ENCODE measurements around the gene ME2. TPM values are rescaled to one million over a fixed set of nuclear protein-coding genes. Genes with fewer than 3 reads are reported as not detected.

ME2 gene
- total RNA-seq, 1 experiment from 2014 or later, result 15.7 TPM

GRCh38 chr18:50839996-50840395, 38.9 kb upstream of the ME2 start:
- Mint-ChIP-seq H3K27me3 (ENCODE audit: insufficient read depth, unreplicated experiment) (no peaks in the 10 kb centered on the region), H3K4me1 (ENCODE audit: low read depth, unreplicated experiment) (peaks cover 6% of the 10 kb centered on the region), H3K27ac (ENCODE audit: unreplicated experiment) (no peak overlapping the region), H3K9me3 (ENCODE audit: unreplicated experiment) (no peaks in the 10 kb centered on the region), H3K36me3 (ENCODE audit: insufficient read depth, unreplicated experiment) (no peaks in the 10 kb centered on the region), H3K4me3 (ENCODE audit: unreplicated experiment) (no peak overlapping the region)
- Histone ChIP-seq H3K9me3 (no peaks in the 10 kb centered on the region), H3K4me1 (no peaks in the 10 kb centered on the region), H3K36me3 (ENCODE audit: control insufficient read depth, insufficient read depth, low read length) (no peaks in the 10 kb centered on the region), H3K27me3 (replicated peaks; ENCODE audit: control insufficient read depth, insufficient read depth, low read length) (no peaks in the 10 kb centered on the region), H3K4me3 (ENCODE audit: low read depth, low read length) (no peak overlapping the region)
- no TSS peak for BruUV-seq (replicated peaks)
- intact Hi-C loops (cut with micrococcal nuclease; ENCODE audit: unreplicated experiment), result no loop called here
- POLR2A ChIA-PET, result no interaction called here
- no peak for TF ChIP-seq CTCF (IDR thresholded peaks at IDR 0.05; ENCODE audit: insufficient read depth in 1 of 2, low read depth in 1 of 2, low read length in 1 of 2, severe bottlenecking in 1 of 2, unreplicated experiment in 1 of 2)
- CTCF ChIA-PET, result no interaction called here
- no peak for DNase-seq

- H3K27ac Mint-ChIP-seq (ENCODE audit: unreplicated experiment), result no peak overlapping the region
- no peak for TF ChIP-seq CTCF (IDR thresholded peaks at IDR 0.05; ENCODE audit: insufficient read depth in 1 of 2, low read depth in 1 of 2, low read length in 1 of 2, severe bottlenecking in 1 of 2, unreplicated experiment in 1 of 2)
- no peak for DNase-seq
- no peaks in the 10 kb centered on the region for H3K4me1 ChIP-seq
- H3K9me3 ChIP-seq, result no peaks in the 10 kb centered on the region
- peaks cover 6% of the 10 kb centered on the region for H3K4me1 Mint-ChIP-seq (ENCODE audit: low read depth, unreplicated experiment)
- no peaks in the 10 kb centered on the region for H3K36me3 Mint-ChIP-seq (ENCODE audit: insufficient read depth, unreplicated experiment)
- H3K27me3 Mint-ChIP-seq (ENCODE audit: insufficient read depth, unreplicated experiment), result no peaks in the 10 kb centered on the region
- intact Hi-C loops (cut with micrococcal nuclease; ENCODE audit: unreplicated experiment), result no loop called here
- no peak overlapping the region for H3K4me3 ChIP-seq (ENCODE audit: low read depth, low read length)
- no peaks in the 10 kb centered on the region for H3K27me3 ChIP-seq (replicated peaks; ENCODE audit: control insufficient read depth, insufficient read depth, low read length)
- H3K9me3 Mint-ChIP-seq (ENCODE audit: unreplicated experiment), result no peaks in the 10 kb centered on the region
- POLR2A ChIA-PET, result no interaction called here
- H3K4me3 Mint-ChIP-seq (ENCODE audit: unreplicated experiment), result no peak overlapping the region
- no TSS peak for BruUV-seq (replicated peaks)
- H3K36me3 ChIP-seq (ENCODE audit: control insufficient read depth, insufficient read depth, low read length), result no peaks in the 10 kb centered on the region
- CTCF ChIA-PET, result no interaction called here
Observed at GRCh38 chr18:50842846-50843245, 36.1 kb upstream of the ME2 start.

- no peaks in the 10 kb centered on the region for H3K9me3 Mint-ChIP-seq (ENCODE audit: unreplicated experiment)
- intact Hi-C loops (cut with micrococcal nuclease; ENCODE audit: unreplicated experiment), result no loop called here
- ChIA-PET POLR2A (no interaction called here), CTCF (no interaction called here)
- no peaks in the 10 kb centered on the region for H3K9me3 ChIP-seq
- no peak for DNase-seq
- H3K4me1 ChIP-seq, result no peaks in the 10 kb centered on the region
- H3K27me3 ChIP-seq (replicated peaks; ENCODE audit: control insufficient read depth, insufficient read depth, low read length), result no peaks in the 10 kb centered on the region
- peaks cover 6% of the 10 kb centered on the region for H3K4me1 Mint-ChIP-seq (ENCODE audit: low read depth, unreplicated experiment)
- H3K4me3 Mint-ChIP-seq (ENCODE audit: unreplicated experiment), result no peak overlapping the region
- BruUV-seq (replicated peaks), result no TSS peak
- H3K36me3 ChIP-seq (ENCODE audit: control insufficient read depth, insufficient read depth, low read length), result no peaks in the 10 kb centered on the region
- no peaks in the 10 kb centered on the region for H3K27me3 Mint-ChIP-seq (ENCODE audit: insufficient read depth, unreplicated experiment)
- no peak for TF ChIP-seq CTCF (IDR thresholded peaks at IDR 0.05; ENCODE audit: insufficient read depth in 1 of 2, low read depth in 1 of 2, low read length in 1 of 2, severe bottlenecking in 1 of 2, unreplicated experiment in 1 of 2)
- no peak overlapping the region for H3K4me3 ChIP-seq (ENCODE audit: low read depth, low read length)
- H3K27ac Mint-ChIP-seq (ENCODE audit: unreplicated experiment), result no peak overlapping the region
- H3K36me3 Mint-ChIP-seq (ENCODE audit: insufficient read depth, unreplicated experiment), result no peaks in the 10 kb centered on the region
Observed at GRCh38 chr18:50844554-50844953, 34.4 kb upstream of the ME2 start.

Data from Caco-2 (cell line).